K562 (cell line): Measurements from ENCODE around the gene TMEM260. TPM values are rescaled to one million over a fixed set of nuclear protein-coding genes. Genes with fewer than 3 reads are reported as not detected.
"Not testable (repeated sequence)": the region's sequence is repeated elsewhere in the genome, so short reads cannot be mapped to it uniquely, and the experiment has no call there.

ENCODE experiments used
- ATAC-seq: fragments of 200-7000 bp; cut with Tn5 transposase; 3 replicates; pipeline ENCODE4 v1.9.1; 2020; ENCODE audit warnings: moderate library complexity
- BruUV-seq: library from RNA; stranded (reverse); fragments of 400-500 nt; replicated peaks from 2 replicates; lab custom pipeline; 2021; lab: Mats Ljungman, UMichigan
- CTCF ChIA-PET: fragments of 300-600 bp; formaldehyde crosslinking; extraction: SDS; loops from one replicate; lab custom pipeline; 2021; ENCODE audit warnings: low intra/inter-chr PET ratio; lab: Yijun Ruan, JAX
- POLR2A ChIA-PET: fragments of 300-600, 350-650 bp; sonication (Branson Sonifier 250); formaldehyde crosslinking; extraction: SDS; loops from one replicate; lab custom pipeline; 2021; ENCODE audit warnings: antibody characterized with exemption, inconsistent platforms; lab: Yijun Ruan, JAX
- DNase-seq, 4 experiments: peaks; one replicate each; pipeline versions ENCODE4 v3.0.0 to v3.0.0-alpha.2; 2011 to 2018; ENCODE audit warnings: low spot score in 3 of 4, mixed read lengths in 3 of 4; ENCODE audit errors: extremely low read depth in 1 of 4
- FAIRE-seq: peaks from 2 replicates; lab custom pipeline; 2011; peaks lifted over from hg19 to GRCh38; lab: Jason Lieb, UNC
- H2AFZ ChIP-seq: 2 replicates; pipeline ENCODE4 v1.6.0; 2011; ENCODE audit warnings: low read depth, low read length, control low read depth, inconsistent platforms
- H3K27ac ChIP-seq: fragments of 200-600 bp; 3 replicates; pipeline ENCODE4 v1.8.0; 2011; ENCODE audit warnings: low read depth, mild to moderate bottlenecking, control low read depth, inconsistent platforms, low read length, moderate library complexity, mixed read lengths; ENCODE audit errors: extremely low read depth
- H3K27me3 ChIP-seq, 2 experiments: fragments of 300-600 bp in 1 of 2; 2 replicates in 1 of 2; 3 replicates in 1 of 2; pipeline versions ENCODE4 v1.6.0 to v1.8.0; 2011; ENCODE audit warnings: inconsistent platforms in 2 of 2, low read length in 2 of 2, mild to moderate bottlenecking in 1 of 2, mixed read lengths in 1 of 2, moderate library complexity in 1 of 2; ENCODE audit not compliant: control insufficient read depth in 2 of 2, insufficient read depth in 2 of 2
- H3K36me3 ChIP-seq: fragments of 300-600 bp; 3 replicates; pipeline ENCODE4 v1.8.0; 2011; ENCODE audit warnings: mild to moderate bottlenecking, low read length, inconsistent platforms; ENCODE audit not compliant: control insufficient read depth, insufficient read depth
- H3K4me1 ChIP-seq, 2 experiments: fragments of 200-600 bp in 1 of 2; replicated peaks in 1 of 2; 2 replicates in 1 of 2; 3 replicates in 1 of 2; pipeline versions ENCODE4 v1.5.1 to v1.8.0; 2011; ENCODE audit warnings: inconsistent platforms in 2 of 2, low read length in 2 of 2, mild to moderate bottlenecking in 1 of 2, mixed read lengths in 1 of 2, moderate library complexity in 1 of 2; ENCODE audit not compliant: control insufficient read depth in 2 of 2, insufficient read depth in 2 of 2
- H3K4me2 ChIP-seq: 2 replicates; pipeline ENCODE4 v1.6.1; 2011; ENCODE audit warnings: low read length, control low read depth, inconsistent platforms, mixed read lengths; ENCODE audit not compliant: insufficient read depth
- H3K4me3 ChIP-seq: fragments of 200-600 bp; sonication (generic), shearing (Covaris generic); 2 replicates; pipeline ENCODE4 v1.5.1; 2016; ENCODE audit warnings: control low read depth, inconsistent platforms
- H3K79me2 ChIP-seq: fragments of 200-600 bp; 3 replicates; pipeline ENCODE4 v1.8.0; 2011; ENCODE audit warnings: low read length, inconsistent platforms; ENCODE audit not compliant: control insufficient read depth, insufficient read depth
- H3K9ac ChIP-seq, 2 experiments: 2 replicates each; pipeline versions ENCODE4 v1.6.0 to v1.6.1; 2011; ENCODE audit warnings: low read depth in 2 of 2, low read length in 2 of 2, control low read depth in 1 of 2, inconsistent platforms in 1 of 2, mild to moderate bottlenecking in 1 of 2, mixed read lengths in 1 of 2; ENCODE audit not compliant: insufficient read depth in 1 of 2
- H3K9me1 ChIP-seq: one replicate; pipeline ENCODE4 v1.6.0; 2011; ENCODE audit warnings: inconsistent platforms, mild to moderate bottlenecking, low read length, moderate library complexity; ENCODE audit not compliant: control insufficient read depth, insufficient read depth
- H3K9me3 ChIP-seq: replicated peaks from 2 replicates; pipeline ENCODE4 v1.5.1; 2011; ENCODE audit warnings: low read depth, low read length, inconsistent platforms; ENCODE audit not compliant: control insufficient read depth, insufficient read depth
- H4K20me1 ChIP-seq: replicated peaks from 2 replicates; pipeline ENCODE4 v1.6.1; 2011; ENCODE audit warnings: low read length, inconsistent platforms, mixed read lengths; ENCODE audit not compliant: control insufficient read depth, insufficient read depth
- ESRRA ChIP-seq: fragments of 450-650 bp; IDR thresholded peaks from 2 replicates; pipeline ENCODE4 v1.6.1; 2014; ENCODE audit warnings: low read depth, mild to moderate bottlenecking, moderate library complexity, borderline replicate concordance
- HNRNPL ChIP-seq: fragments of 200-400 bp; formaldehyde crosslinking; IDR thresholded peaks from 2 replicates; pipeline ENCODE4 v1.6.1; 2017; ENCODE audit warnings: low read depth, mild to moderate bottlenecking, low read length
- PRMT5 ChIP-seq: sonication (generic); formaldehyde crosslinking; IDR thresholded peaks from 2 replicates; pipeline ENCODE4 v1.5.0; 2020; ENCODE audit warnings: missing genetic modification reagents
- SREBF1 ChIP-seq: fragments of 150-350 bp; IDR thresholded peaks from 2 replicates; pipeline ENCODE4 v1.6.1; 2014; ENCODE audit warnings: antibody characterized with exemption, low read depth, low read length, borderline replicate concordance
- VEZF1 ChIP-seq: fragments of 200-800 bp; sonication (Bioruptor generic); IDR thresholded peaks from 2 replicates; pipeline ENCODE4 v1.6.1; 2017; ENCODE audit warnings: missing genetic modification characterization, missing compliant biosample characterization
- ZNF121 ChIP-seq: sonication (generic); formaldehyde crosslinking; conservative IDR thresholded peaks from 2 replicates; pipeline ENCODE4 v1.8.0; 2022; ENCODE audit warnings: missing genetic modification reagents
- ZNF143 ChIP-seq: sonication (generic); formaldehyde crosslinking; IDR thresholded peaks from 2 replicates; pipeline ENCODE4 v1.9.0; 2022; ENCODE audit warnings: mild to moderate bottlenecking, missing genetic modification reagents
- ZNF41 ChIP-seq: fragments of 250-450 bp; sonication (Bioruptor Pico); conservative IDR thresholded peaks from 2 replicates; pipeline ENCODE4 v1.4.0; 2020; ENCODE audit warnings: mild to moderate bottlenecking
- whole genome bisulfite sequencing: fragments of 100-300 bp; shearing (Covaris generic); methylation state at CpG from one replicate; pipeline ENCODE4 v1.1.6; 2016; ENCODE audit warnings: low coverage, mixed read lengths; ENCODE audit not compliant: insufficient coverage; ENCODE audit errors: missing lambda C conversion rate; 5-methylcytosine and 5-hydroxymethylcytosine counted together
- in situ Hi-C: fragments of 300-500 bp; cut with MboI; formaldehyde crosslinking; loops from 4 replicates; pipeline ENCODE4 v1.15.0; 2018; ENCODE audit warnings: inconsistent platforms, mixed read lengths
- intact Hi-C: fragments of 100-400 bp; cut with micrococcal nuclease; formaldehyde crosslinking; loops from 2 replicates; pipeline ENCODE4 v1.14.2; 2022
- polyA plus RNA-seq, 8 experiments: library from polyadenylated mRNA; depleted of rRNA in 4 of 8; stranded (reverse) in 5 of 8; unstranded in 3 of 8; fragments of >200 nt; fragmentation: Nextera tagmentation in 2 of 8; fragmentation: Illumina TruSeq in 1 of 8; extraction: Ambion mirVana in 2 of 8; extraction: Trizol in 1 of 8; gene quantifications; 2 replicates each; pipeline versions ENCODE4 v1.2.1 to v1.2.3, GENCODE V29; 2011 to 2014; ENCODE audit warnings: inconsistent platforms in 1 of 8, missing spikeins in 1 of 8
- total RNA-seq, 7 experiments: library from RNA; depleted of rRNA in 6 of 7; stranded (reverse); fragments of >200 nt in 6 of 7; fragmentation: Illumina TruSeq in 2 of 7; extraction: Trizol in 2 of 7; gene quantifications; 2 replicates each; pipeline versions ENCODE4 v1.2.1 to v1.2.3, GENCODE V29; 2011 to 2021; ENCODE audit warnings: low replicate concordance in 1 of 7

TMEM260 gene
- total and polyA plus RNA-seq, 9 of the 15 experiments (the other 6 are each of a cell fraction or from before 2014, with no cell fraction given), result 2.2 to 9.4 (median 6.0) TPM

DNA sequence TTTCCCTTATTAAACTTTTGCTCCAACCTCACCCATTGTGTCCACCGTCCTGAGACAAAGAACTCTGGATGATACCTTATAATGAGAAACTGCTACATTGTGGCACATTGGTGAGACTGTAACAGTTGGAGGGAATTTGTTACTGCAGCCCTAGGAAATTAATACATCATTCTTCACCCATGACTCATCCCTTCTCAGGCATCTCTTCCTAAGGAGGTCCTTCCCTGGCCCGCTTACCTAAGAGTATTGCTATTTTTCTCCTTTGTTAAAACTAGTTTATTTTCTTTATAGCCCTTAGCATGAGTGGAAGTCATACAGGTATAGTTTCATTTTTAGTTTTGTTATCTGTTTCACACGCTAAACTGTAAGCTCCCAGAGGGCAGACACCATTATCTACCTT lies 87.1 kb downstream of the TMEM260 start:
- TF ChIP-seq PRMT5 (CRISPR knock-in tag), result no peak
- TF ChIP-seq ZNF121 (CRISPR knock-in tag), result no peak
- TF ChIP-seq SREBF1, result no peak
- no peak for TF ChIP-seq HNRNPL
- no peak for TF ChIP-seq ESRRA
- TF ChIP-seq ZNF143 (CRISPR knock-in tag), result no peak
- no peak for TF ChIP-seq VEZF1 (CRISPR knock-in tag)
- no peak for TF ChIP-seq ZNF41 (CRISPR knock-in tag)
- ChIA-PET CTCF (no interaction called here), POLR2A (interaction anchor here (0.7 kb wide), 1 partner anchor 92 kb away, joined by 4 read pairs; no protein-coding TSS in a partner anchor)
- Histone ChIP-seq H3K9ac (no peak overlapping the region), H4K20me1 (no peaks in the 10 kb centered on the region), H3K4me3 (no peak overlapping the region), H3K9me1 (no peaks in the 10 kb centered on the region), H3K79me2 (no peaks in the 10 kb centered on the region), H3K27ac (no peak overlapping the region), H3K4me2 (no peak overlapping the region), H2AFZ (no peak overlapping the region), H3K4me1 (no peaks in the 10 kb centered on the region; a peak in 1 of 5 replicates), H3K9me3 (no peaks in the 10 kb centered on the region), H3K27me3 (peaks cover 5 to 7% of the 10 kb centered on the region in 2 experiments; a peak in 4 of 5 replicates), H3K36me3 (no peaks in the 10 kb centered on the region)
- DNase-seq (no peak), ATAC-seq (no peak), FAIRE-seq (no peak)
- intact Hi-C loops, result loop anchor here (10.0 kb wide), 1 partner anchor 208 kb away; no protein-coding TSS in a partner anchor
- WGBS, result 11% methylated on average over 3 of the region's 3 CpGs
- in situ Hi-C loops, result no loop called here
- no TSS peak for BruUV-seq

- POLR2A ChIA-PET, H3K79me2 ChIP-seq, H3K9me3 ChIP-seq, H3K36me3 ChIP-seq, DNase-seq, CTCF ChIA-PET, H3K9me1 ChIP-seq, H2AFZ ChIP-seq, FAIRE-seq, H3K4me2 ChIP-seq, H3K27me3 ChIP-seq, H3K27ac ChIP-seq, in situ Hi-C loops, H3K9ac ChIP-seq, BruUV-seq, ATAC-seq, H3K4me1 ChIP-seq, H4K20me1 ChIP-seq, H3K4me3 ChIP-seq: not testable (repeated sequence)
- WGBS, result no CpG with 5 or more reads among the region's 11 CpGs
- intact Hi-C loops, result loop anchor here (10.0 kb wide), 1 partner anchor 208 kb away; no protein-coding TSS in a partner anchor
These were observed 87.7 kb downstream of the TMEM260 start for GRCh38 chr14:56667290-56667689.
